Esophagus muscularis mucosa (tissue), 4 donors: ENCODE results near the gene CYSLTR2.

Experiments
- CTCF ChIP-seq, 3 experiments: fragments of 200-600 bp in 2 of 3; fragments of 450-650 bp in 1 of 3; sonication (generic) in 2 of 3; IDR thresholded peaks; one replicate each; pipeline ENCODE4 v1.5.1; 2017 to 2019; ENCODE audit warnings: antibody characterized with exemption in 3 of 3, mild to moderate bottlenecking in 2 of 3, moderate library complexity in 1 of 3
- EP300 ChIP-seq: sonication (generic); formaldehyde crosslinking; IDR thresholded peaks from one replicate; pipeline ENCODE4 v1.6.1; 2017; ENCODE audit warnings: antibody characterized with exemption
- POLR2A ChIP-seq: fragments of 450-650 bp; IDR thresholded peaks from one replicate; pipeline ENCODE4 v1.6.1; 2017; ENCODE audit warnings: antibody characterized with exemption, moderate library complexity, mild to moderate bottlenecking, low read depth
- POLR2AphosphoS5 ChIP-seq, 2 donors: sonication (generic); formaldehyde crosslinking; IDR thresholded peaks; one replicate each; pipeline ENCODE4 v1.6.1; 2017; ENCODE audit warnings: antibody characterized with exemption in 2 of 2

DNA sequence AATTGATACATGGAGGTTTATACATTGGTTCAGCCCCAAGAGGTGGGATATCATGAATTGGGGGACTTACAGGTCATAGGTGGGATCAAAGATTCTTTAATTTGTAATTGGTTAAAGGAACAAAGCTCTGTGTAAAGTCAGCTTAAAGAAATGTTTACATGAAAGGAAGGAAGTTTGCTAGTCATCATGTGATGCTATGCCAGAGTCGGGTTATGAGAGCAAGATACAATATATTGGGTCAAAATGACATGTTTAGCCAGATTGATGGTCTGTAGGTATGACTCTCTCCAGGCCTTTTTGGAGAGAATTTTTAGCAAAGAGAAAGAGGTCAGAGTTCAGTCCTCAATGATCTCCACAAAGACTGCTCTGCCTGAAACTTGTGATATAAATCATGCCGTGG, 5.3 kb upstream of the CYSLTR2 start:
- TF ChIP-seq POLR2A (no peak), CTCF (IDR thresholded peaks at IDR 0.05) (no peak), EP300 (no peak), POLR2AphosphoS5 (IDR thresholded peaks at IDR 0.05) (no peak)
